K562 (cell line): ENCODE results near the gene KMT5B. TPM values are rescaled to one million over a fixed set of nuclear protein-coding genes. Genes with fewer than 3 reads are reported as not detected.

Experiments used
- ATAC-seq: fragments of 200-7000 bp; cut with Tn5 transposase; 3 replicates; pipeline ENCODE4 v1.9.1; 2020; ENCODE audit warnings: moderate library complexity
- BruUV-seq: library from RNA; stranded (reverse); fragments of 400-500 nt; replicated peaks from 2 replicates; lab custom pipeline; 2021; lab: Mats Ljungman, UMichigan
- CTCF ChIA-PET: fragments of 300-600 bp; formaldehyde crosslinking; extraction: SDS; loops from one replicate; lab custom pipeline; 2021; ENCODE audit warnings: low intra/inter-chr PET ratio; lab: Yijun Ruan, JAX
- POLR2A ChIA-PET: fragments of 300-600, 350-650 bp; sonication (Branson Sonifier 250); formaldehyde crosslinking; extraction: SDS; loops from one replicate; lab custom pipeline; 2021; ENCODE audit warnings: antibody characterized with exemption, inconsistent platforms; lab: Yijun Ruan, JAX
- DNase-seq, 4 experiments: peaks; one replicate each; pipeline versions ENCODE4 v3.0.0 to v3.0.0-alpha.2; 2011 to 2018; ENCODE audit warnings: low spot score in 3 of 4, mixed read lengths in 3 of 4; ENCODE audit errors: extremely low read depth in 1 of 4
- FAIRE-seq: peaks from 2 replicates; lab custom pipeline; 2011; peaks lifted over from hg19 to GRCh38; lab: Jason Lieb, UNC
- H2AFZ ChIP-seq: 2 replicates; pipeline ENCODE4 v1.6.0; 2011; ENCODE audit warnings: low read depth, low read length, control low read depth, inconsistent platforms
- H3K27ac ChIP-seq: fragments of 200-600 bp; 3 replicates; pipeline ENCODE4 v1.8.0; 2011; ENCODE audit warnings: low read depth, mild to moderate bottlenecking, control low read depth, inconsistent platforms, low read length, moderate library complexity, mixed read lengths; ENCODE audit errors: extremely low read depth
- H3K27me3 ChIP-seq, 2 experiments: fragments of 300-600 bp in 1 of 2; 2 replicates in 1 of 2; 3 replicates in 1 of 2; pipeline versions ENCODE4 v1.6.0 to v1.8.0; 2011; ENCODE audit warnings: inconsistent platforms in 2 of 2, low read length in 2 of 2, mild to moderate bottlenecking in 1 of 2, mixed read lengths in 1 of 2, moderate library complexity in 1 of 2; ENCODE audit not compliant: control insufficient read depth in 2 of 2, insufficient read depth in 2 of 2
- H3K36me3 ChIP-seq: fragments of 300-600 bp; 3 replicates; pipeline ENCODE4 v1.8.0; 2011; ENCODE audit warnings: mild to moderate bottlenecking, low read length, inconsistent platforms; ENCODE audit not compliant: control insufficient read depth, insufficient read depth
- H3K4me1 ChIP-seq, 2 experiments: fragments of 200-600 bp in 1 of 2; replicated peaks in 1 of 2; 2 replicates in 1 of 2; 3 replicates in 1 of 2; pipeline versions ENCODE4 v1.5.1 to v1.8.0; 2011; ENCODE audit warnings: inconsistent platforms in 2 of 2, low read length in 2 of 2, mild to moderate bottlenecking in 1 of 2, mixed read lengths in 1 of 2, moderate library complexity in 1 of 2; ENCODE audit not compliant: control insufficient read depth in 2 of 2, insufficient read depth in 2 of 2
- H3K4me2 ChIP-seq: 2 replicates; pipeline ENCODE4 v1.6.1; 2011; ENCODE audit warnings: low read length, control low read depth, inconsistent platforms, mixed read lengths; ENCODE audit not compliant: insufficient read depth
- H3K4me3 ChIP-seq: fragments of 200-600 bp; sonication (generic), shearing (Covaris generic); 2 replicates; pipeline ENCODE4 v1.5.1; 2016; ENCODE audit warnings: control low read depth, inconsistent platforms
- H3K79me2 ChIP-seq: fragments of 200-600 bp; 3 replicates; pipeline ENCODE4 v1.8.0; 2011; ENCODE audit warnings: low read length, inconsistent platforms; ENCODE audit not compliant: control insufficient read depth, insufficient read depth
- H3K9ac ChIP-seq, 2 experiments: 2 replicates each; pipeline versions ENCODE4 v1.6.0 to v1.6.1; 2011; ENCODE audit warnings: low read depth in 2 of 2, low read length in 2 of 2, control low read depth in 1 of 2, inconsistent platforms in 1 of 2, mild to moderate bottlenecking in 1 of 2, mixed read lengths in 1 of 2; ENCODE audit not compliant: insufficient read depth in 1 of 2
- H3K9me1 ChIP-seq: one replicate; pipeline ENCODE4 v1.6.0; 2011; ENCODE audit warnings: inconsistent platforms, mild to moderate bottlenecking, low read length, moderate library complexity; ENCODE audit not compliant: control insufficient read depth, insufficient read depth
- H3K9me3 ChIP-seq: replicated peaks from 2 replicates; pipeline ENCODE4 v1.5.1; 2011; ENCODE audit warnings: low read depth, low read length, inconsistent platforms; ENCODE audit not compliant: control insufficient read depth, insufficient read depth
- H4K20me1 ChIP-seq: replicated peaks from 2 replicates; pipeline ENCODE4 v1.6.1; 2011; ENCODE audit warnings: low read length, inconsistent platforms, mixed read lengths; ENCODE audit not compliant: control insufficient read depth, insufficient read depth
- ARID1B ChIP-seq: fragments of 450-650 bp; IDR thresholded peaks from 2 replicates; pipeline ENCODE4 v1.6.1; 2016; ENCODE audit warnings: antibody characterized with exemption, mild to moderate bottlenecking, inconsistent platforms
- DMBX1 ChIP-seq: fragments of 250-450 bp; sonication (Bioruptor Pico); IDR thresholded peaks from 2 replicates; pipeline ENCODE4 v1.8.0; 2022; ENCODE audit warnings: inconsistent platforms, mild to moderate bottlenecking, moderate library complexity, borderline replicate concordance
- FOSL1 ChIP-seq: fragments of 200-800 bp; sonication (Bioruptor generic); conservative IDR thresholded peaks from 2 replicates; pipeline ENCODE4 v1.6.1; 2016; ENCODE audit warnings: missing genetic modification characterization, missing compliant biosample characterization
- IRF2 ChIP-seq: sonication (generic); formaldehyde crosslinking; IDR thresholded peaks from 2 replicates; pipeline ENCODE4 v1.8.1; 2022; ENCODE audit warnings: mild to moderate bottlenecking, missing genetic modification reagents
- SAFB2 ChIP-seq: fragments of 200-400 bp; formaldehyde crosslinking; IDR thresholded peaks from 2 replicates; pipeline ENCODE4 v1.6.1; 2018; ENCODE audit warnings: borderline replicate concordance, low read length, low read depth, moderate library complexity; ENCODE audit not compliant: severe bottlenecking
- SAP30 ChIP-seq: fragments of 200-600 bp; sonication (generic); IDR thresholded peaks from 2 replicates; pipeline ENCODE4 v1.6.1; 2012; ENCODE audit warnings: borderline replicate concordance, low read depth, mild to moderate bottlenecking, moderate library complexity, low read length, control low read depth, inconsistent platforms; ENCODE audit not compliant: insufficient read depth, poor library complexity, severe bottlenecking
- SMARCB1 ChIP-seq: IDR thresholded peaks from 2 replicates; pipeline ENCODE4 v1.6.1; 2011; ENCODE audit warnings: improper control_type of control experiment, low read depth; ENCODE audit not compliant: insufficient read length
- THRAP3 ChIP-seq: fragments of 450-650 bp; IDR thresholded peaks from 2 replicates; pipeline ENCODE4 v1.6.1; 2016; ENCODE audit warnings: mild to moderate bottlenecking, inconsistent platforms, borderline replicate concordance
- WHSC1 ChIP-seq: IDR thresholded peaks from one replicate; pipeline ENCODE4 v1.6.1; 2012; ENCODE audit warnings: low read length, control low read depth, inconsistent platforms
- ZKSCAN1 ChIP-seq: fragments of 150-350 bp; IDR thresholded peaks from 2 replicates; pipeline ENCODE4 v1.6.1; 2016; ENCODE audit warnings: low read depth, low read length
- ZKSCAN3 ChIP-seq: fragments of 250-450 bp; sonication (Bioruptor Pico); IDR thresholded peaks from 2 replicates; pipeline ENCODE4 v1.4.0; 2020
- ZNF239 ChIP-seq: fragments of 250-450 bp; sonication (Bioruptor Pico); IDR thresholded peaks from 2 replicates; pipeline ENCODE4 v1.4.0; 2020; ENCODE audit warnings: mild to moderate bottlenecking
- ZNF277 ChIP-seq: fragments of 250-450 bp; sonication (Bioruptor Pico); IDR thresholded peaks from 2 replicates; pipeline ENCODE4 v1.8.0; 2022; ENCODE audit warnings: inconsistent platforms, mild to moderate bottlenecking, moderate library complexity, borderline replicate concordance
- ZNF740 ChIP-seq, 3 experiments: fragments of 200-800 bp in 1 of 3; sonication (Bioruptor generic) in 1 of 3; sonication (generic) in 1 of 3; formaldehyde crosslinking in 1 of 3; IDR thresholded peaks; 2 replicates each; pipeline versions ENCODE4 v1.6.1 to v1.8.0; 2016 to 2022; ENCODE audit warnings: mild to moderate bottlenecking in 2 of 3, missing compliant biosample characterization in 2 of 3, missing genetic modification characterization in 2 of 3, missing genetic modification reagents in 1 of 3
- ZNF778 ChIP-seq: fragments of 450-650 bp; formaldehyde crosslinking; IDR thresholded peaks from 2 replicates; pipeline ENCODE4 v1.4.0; 2020; ENCODE audit warnings: mild to moderate bottlenecking, moderate library complexity
- WGBS: fragments of 100-300 bp; shearing (Covaris generic); methylation state at CpG from one replicate; pipeline ENCODE4 v1.1.6; 2016; ENCODE audit warnings: low coverage, mixed read lengths; ENCODE audit not compliant: insufficient coverage; ENCODE audit errors: missing lambda C conversion rate; 5-methylcytosine and 5-hydroxymethylcytosine counted together
- in situ Hi-C: fragments of 300-500 bp; cut with MboI; formaldehyde crosslinking; loops from 4 replicates; pipeline ENCODE4 v1.15.0; 2018; ENCODE audit warnings: inconsistent platforms, mixed read lengths
- intact Hi-C: fragments of 100-400 bp; cut with micrococcal nuclease; formaldehyde crosslinking; loops from 2 replicates; pipeline ENCODE4 v1.14.2; 2022
- polyA plus RNA-seq, 8 experiments: library from polyadenylated mRNA; depleted of rRNA in 4 of 8; stranded (reverse) in 5 of 8; unstranded in 3 of 8; fragments of >200 nt; fragmentation: Nextera tagmentation in 2 of 8; fragmentation: Illumina TruSeq in 1 of 8; extraction: Ambion mirVana in 2 of 8; extraction: Trizol in 1 of 8; gene quantifications; 2 replicates each; pipeline versions ENCODE4 v1.2.1 to v1.2.3, GENCODE V29; 2011 to 2014; ENCODE audit warnings: inconsistent platforms in 1 of 8, missing spikeins in 1 of 8
- total RNA-seq, 7 experiments: library from RNA; depleted of rRNA in 6 of 7; stranded (reverse); fragments of >200 nt in 6 of 7; fragmentation: Illumina TruSeq in 2 of 7; extraction: Trizol in 2 of 7; gene quantifications; 2 replicates each; pipeline versions ENCODE4 v1.2.1 to v1.2.3, GENCODE V29; 2011 to 2021; ENCODE audit warnings: low replicate concordance in 1 of 7

Gene KMT5B
- total and polyA plus RNA-seq, 9 of the 15 experiments (the other 6 are each of a cell fraction or from before 2014, with no cell fraction given): 7.3 to 27.3 (median 20.9) TPM

- H3K27ac ChIP-seq: no peak overlapping the region
- H3K4me3 ChIP-seq: no peak overlapping the region
- peaks cover 29% of the 10 kb centered on the region for H3K79me2 ChIP-seq
- no peaks in the 10 kb centered on the region for H3K27me3 ChIP-seq
- WGBS: 91% methylated on average over 3 of the region's 3 CpGs
- no peak overlapping the region for H2AFZ ChIP-seq
- peaks cover 10% of the 10 kb centered on the region; the same call in 2 of the 3 replicates for H3K36me3 ChIP-seq
- no peak overlapping the region for H3K9ac ChIP-seq
- BruUV-seq: no TSS peak
- H3K4me2 ChIP-seq: no peak overlapping the region
- no peaks in the 10 kb centered on the region for H3K9me1 ChIP-seq
- ATAC-seq (no peak), FAIRE-seq (no peak), DNase-seq (peak in 1 of 4 experiments; percentile 4)
- ChIA-PET CTCF (no interaction called here), POLR2A (interaction anchor here (0.5 to 1.2 kb wide), 2 partner anchors 8 to 187 kb away, joined by 3 to 5 read pairs; no protein-coding TSS in a partner anchor)
- peaks cover 7% of the 10 kb centered on the region; the same call in 1 of the 2 replicates for H4K20me1 ChIP-seq
- in situ Hi-C loops: no loop called here
- H3K9me3 ChIP-seq: no peaks in the 10 kb centered on the region
- no peaks in the 10 kb centered on the region for H3K4me1 ChIP-seq
- intact Hi-C loops: no loop called here
- no peak for TF ChIP-seq THRAP3
- TF ChIP-seq IRF2 (CRISPR knock-in tag): no peak
- TF ChIP-seq ZKSCAN3 (CRISPR knock-in tag): no peak
- no peak for TF ChIP-seq ARID1B
- no peak for TF ChIP-seq FOSL1 (tag)
- no peak for TF ChIP-seq ZNF778 (CRISPR knock-in tag)
- TF ChIP-seq ZKSCAN1: no peak
- no peak for TF ChIP-seq WHSC1
- TF ChIP-seq ZNF239 (CRISPR knock-in tag): no peak
- no peak for TF ChIP-seq SAFB2
- TF ChIP-seq SMARCB1: no peak
- no peak for TF ChIP-seq ZNF277 (CRISPR knock-in tag)
- no peak for TF ChIP-seq SAP30
- TF ChIP-seq DMBX1: no peak
- TF ChIP-seq ZNF740 (CRISPR knock-in tag; IDR thresholded peaks at IDR 0.05): no peak
- no peak for TF ChIP-seq ZNF740 (tag; IDR thresholded peaks at IDR 0.05)
These were observed 23.2 kb downstream of the KMT5B start for GRCh38 chr11:68189888-68190287.
